SHP77 treated with DMSO at 0.1 percent for 48 hours (cell line): Measurements from ENCODE around the gene DLK1.
A peak's percentile ranks its signal among the peaks of the same experiment; 100 is the strongest.

Experiments
- DNase-seq: peaks from one replicate; lab custom pipeline; 2025; lab: John Stamatoyannopoulos, UW

The DLK1 gene

DNA sequence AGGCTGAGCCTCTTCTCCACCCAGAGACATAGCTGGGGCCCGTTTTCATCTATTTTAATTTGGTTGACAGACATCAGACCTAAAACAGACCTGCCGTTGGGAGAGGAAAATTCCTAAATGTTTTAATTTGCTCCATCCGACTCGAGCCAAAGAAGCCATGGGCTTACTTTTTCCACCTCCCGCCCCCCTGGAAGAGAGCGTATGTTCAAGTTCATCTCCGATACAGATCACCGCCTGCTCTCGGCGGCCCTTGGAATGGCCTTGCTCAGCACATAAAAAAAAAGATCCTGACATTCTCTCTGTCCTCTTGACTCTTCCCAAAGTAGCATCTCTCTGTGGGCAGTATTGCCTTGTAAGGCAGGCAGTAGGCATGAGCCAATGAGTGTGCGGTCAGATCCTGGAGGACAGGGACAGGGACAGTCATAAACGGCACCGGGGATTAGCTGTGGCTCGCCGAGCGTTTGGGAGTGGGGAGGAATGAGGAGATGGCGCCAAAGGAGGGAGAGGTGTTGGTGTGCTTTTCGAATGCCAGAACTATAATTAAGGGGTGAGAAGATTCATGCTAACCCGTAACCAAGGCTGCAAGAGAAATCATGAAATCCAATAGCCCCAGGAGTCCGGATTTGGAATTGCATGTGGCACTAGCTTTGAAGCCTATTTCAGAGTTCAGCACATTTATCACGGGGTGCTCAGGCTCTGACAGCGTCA, 51.3 kb downstream of the DLK1 start:
- no peak for DNase-seq

DNA sequence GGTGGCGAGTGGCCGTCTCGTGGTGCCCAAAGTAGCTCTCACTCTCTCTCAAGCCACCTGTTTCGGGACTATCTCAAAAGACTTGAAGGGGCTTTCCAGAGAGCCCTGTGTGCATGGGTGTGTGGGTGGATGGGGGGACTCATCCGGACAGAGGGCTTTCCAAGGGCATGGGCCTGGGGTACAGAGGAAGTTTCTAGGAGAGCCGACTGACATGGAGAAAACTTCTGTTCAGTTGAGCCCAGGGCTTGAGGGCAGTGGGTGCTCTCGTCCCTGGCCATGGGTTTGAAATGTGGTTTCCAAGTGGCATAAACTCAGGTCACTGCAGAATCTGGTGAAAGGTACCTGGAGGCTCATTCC, 51.8 kb downstream of the DLK1 start:
- DNase-seq: no peak

DNA sequence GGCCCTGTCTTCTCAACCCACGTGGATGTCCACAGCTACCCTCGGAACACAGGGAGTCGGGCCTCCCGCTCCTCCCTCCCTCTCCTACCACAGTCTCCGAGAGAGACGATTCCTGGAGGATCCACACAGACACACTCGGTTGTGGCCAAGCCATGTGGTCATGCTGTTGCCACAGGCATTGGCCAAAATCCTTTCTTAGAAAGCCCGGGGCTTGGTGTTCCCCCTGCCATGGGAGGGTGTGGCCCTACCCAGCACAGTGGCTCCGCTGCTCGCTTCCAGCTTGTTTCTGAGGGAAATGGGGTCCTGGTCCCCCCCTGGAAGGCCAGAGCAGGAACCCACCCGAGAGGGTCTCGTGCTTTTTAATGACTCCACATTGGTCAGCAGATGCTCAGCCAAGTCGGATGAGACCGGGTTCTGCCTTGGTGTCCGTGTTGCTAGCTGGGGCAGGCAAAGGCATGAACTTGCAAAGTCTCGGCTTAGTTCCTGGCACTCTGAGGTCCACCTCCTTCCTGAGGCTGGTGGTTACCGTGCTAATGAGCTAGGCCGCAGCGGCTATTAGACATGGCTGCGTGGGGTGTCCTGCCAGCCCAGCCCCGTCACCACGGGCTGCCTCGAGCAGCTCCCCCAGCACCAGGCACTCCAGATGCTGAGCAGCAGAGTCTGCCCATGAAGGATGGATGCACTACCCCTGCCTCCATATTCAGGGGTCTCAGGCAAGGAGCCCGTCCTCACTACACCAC, 52.4 kb downstream of the DLK1 start:
- DNase-seq: no peak

DNA sequence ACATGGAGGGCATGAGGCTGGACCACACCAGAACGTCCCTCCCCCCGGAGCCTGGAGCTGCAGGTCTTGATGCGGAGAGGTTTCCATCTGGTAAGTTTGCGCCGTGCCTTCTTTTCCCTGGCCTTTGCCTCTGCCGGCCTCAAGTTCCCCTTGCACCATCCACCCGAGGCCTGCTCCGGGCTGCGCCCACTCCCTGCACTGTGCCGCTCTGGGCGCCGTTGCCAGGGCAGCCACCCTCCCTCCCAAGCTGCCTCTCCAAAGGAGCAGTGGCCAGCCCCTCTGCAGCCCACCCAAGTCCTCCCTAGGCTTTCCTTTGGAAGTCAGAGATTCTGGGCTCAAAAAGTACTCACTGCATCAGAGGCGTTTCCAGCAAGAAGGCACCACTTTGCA, 53.0 kb downstream of the DLK1 start:
- DNase-seq: no peak

DNA sequence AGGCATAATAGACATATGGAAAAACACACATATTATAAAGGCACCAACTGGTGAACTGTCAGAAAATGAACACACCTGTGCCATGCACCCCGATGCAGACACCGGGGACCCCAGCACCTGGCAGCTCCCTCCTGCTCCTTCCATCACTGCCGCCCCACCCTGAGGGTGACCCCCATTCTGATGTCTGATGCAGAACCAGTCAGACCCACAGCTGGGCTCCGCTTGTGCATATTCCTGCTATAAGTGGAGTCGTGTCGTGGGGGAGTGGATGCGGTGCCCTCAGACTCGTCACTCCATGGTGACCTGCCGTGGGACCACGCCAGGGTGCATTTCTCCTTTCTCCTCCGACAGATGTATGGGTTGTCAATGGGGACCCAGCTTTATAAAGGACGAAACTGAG, 53.6 kb downstream of the DLK1 start:
- no peak for DNase-seq

GRCh38 chr14:100780646-100781355, 54.1 kb downstream of the DLK1 start:
- DNase-seq: no peak

DNA sequence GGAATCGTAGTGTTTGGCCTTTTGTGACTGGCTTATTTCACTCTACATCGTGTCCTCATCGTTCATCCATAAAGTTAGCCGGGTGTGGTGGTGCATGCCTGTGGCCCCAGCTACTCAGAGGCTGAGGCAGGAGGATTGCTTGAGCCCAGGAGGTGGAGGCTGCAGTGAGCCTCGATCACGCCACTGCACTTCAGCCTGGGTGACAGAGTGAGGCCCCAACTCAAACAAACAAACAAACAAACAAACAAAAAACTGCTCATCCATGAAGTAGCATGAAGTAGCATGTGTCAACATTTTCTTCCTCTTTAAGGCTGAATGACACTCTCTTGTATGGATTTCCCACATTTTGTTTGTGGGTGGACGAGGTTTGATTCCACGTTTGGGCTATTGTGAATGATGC, 55.3 kb downstream of the DLK1 start:
- no peak for DNase-seq

DNA sequence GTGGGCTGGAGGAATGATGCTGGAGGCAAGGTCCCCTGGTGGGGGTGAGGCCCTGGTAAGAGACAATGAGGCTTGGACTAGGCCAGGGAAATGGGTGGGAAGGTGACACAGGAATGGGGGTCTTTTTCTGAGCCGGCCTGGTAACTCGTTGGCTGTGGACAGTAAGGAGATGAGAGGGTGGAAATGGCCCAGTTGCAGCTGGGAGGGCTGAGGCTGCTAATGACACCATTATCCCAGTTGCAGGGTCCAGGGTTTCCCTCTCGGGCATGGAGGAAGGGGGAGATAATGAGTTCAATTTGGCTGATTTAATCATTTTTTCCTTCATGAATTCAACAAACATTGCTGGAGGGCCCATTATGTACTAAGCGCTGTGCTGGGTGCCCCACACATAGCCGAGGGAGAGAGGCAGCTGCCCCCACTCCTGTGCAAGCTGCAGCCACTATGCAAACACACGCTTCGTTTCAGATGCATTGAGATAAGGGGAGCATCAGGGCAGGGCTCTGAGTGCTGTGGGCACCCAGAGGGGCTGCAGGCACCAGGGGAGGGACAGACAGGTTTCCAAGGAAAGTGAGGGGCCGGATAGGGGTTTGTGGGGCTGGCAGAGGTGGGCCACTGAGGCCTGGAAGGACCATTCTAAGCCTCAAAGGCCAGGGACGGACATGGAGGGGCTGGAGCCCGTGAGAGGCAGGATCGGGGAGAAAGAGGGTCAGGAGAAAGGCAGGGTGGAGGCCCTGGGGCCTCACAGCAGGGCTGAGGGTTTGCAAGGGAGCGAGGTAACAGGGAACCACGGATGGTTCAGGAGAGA, 56.0 kb downstream of the DLK1 start:
- DNase-seq: peak; percentile 69

- peak; percentile 95 for DNase-seq
Measured at GRCh38 chr14:100783630-100784370, 57.1 kb downstream of the DLK1 start.

DNA sequence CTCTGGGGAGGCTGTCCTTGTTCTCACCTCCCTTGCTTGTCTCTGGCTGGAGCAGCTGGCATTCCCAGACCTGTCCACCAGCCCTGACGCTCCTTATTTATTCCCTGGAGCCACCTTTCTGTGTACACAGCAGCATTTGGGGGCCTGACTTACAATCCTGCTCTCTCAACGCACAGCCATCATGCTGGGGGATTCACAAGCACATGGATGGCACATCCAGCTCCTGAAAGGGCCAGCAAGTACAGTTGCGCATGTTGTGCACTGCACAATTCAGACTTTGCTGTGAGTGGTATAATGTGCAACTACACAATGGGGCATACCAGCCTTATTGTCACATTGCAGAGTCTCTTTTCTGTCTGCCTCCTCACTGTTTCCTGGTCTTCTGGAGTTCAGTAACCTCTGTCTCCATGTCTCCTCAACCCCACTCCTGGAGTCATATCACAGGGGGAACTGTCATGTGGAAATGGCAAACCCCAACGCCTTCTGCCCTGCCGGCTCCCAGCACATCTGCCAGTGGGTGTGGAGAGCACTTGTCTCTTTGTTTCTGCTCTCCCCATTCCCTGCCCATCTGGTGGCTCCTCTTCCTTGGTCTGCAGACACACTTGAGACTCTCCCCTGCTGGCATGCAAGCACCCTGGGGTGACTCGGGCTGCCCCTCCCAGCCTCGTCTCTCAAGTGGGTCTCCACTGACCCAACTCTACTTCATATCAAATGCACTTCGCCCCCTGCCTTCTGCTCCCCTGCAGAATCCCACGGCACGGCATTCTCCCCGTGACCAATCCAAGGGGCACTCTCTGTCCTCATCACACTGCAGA, 58.0 kb downstream of the DLK1 start:
- DNase-seq: peak; percentile 33

DNA sequence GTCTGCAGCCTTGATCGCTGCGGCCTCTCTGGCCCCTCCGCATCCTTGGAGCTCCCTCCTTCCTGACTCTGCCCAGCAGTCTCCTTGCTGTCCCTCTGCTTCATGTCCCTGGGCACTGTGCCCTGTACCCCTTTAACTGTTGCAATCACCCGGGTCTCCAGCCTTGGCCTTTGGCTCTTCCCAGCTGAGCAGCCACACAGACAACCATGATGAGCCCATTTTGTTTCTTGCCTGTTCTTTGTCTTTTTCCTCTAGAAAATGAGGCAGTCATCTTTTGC, 58.6 kb downstream of the DLK1 start:
- DNase-seq: no peak

DNA sequence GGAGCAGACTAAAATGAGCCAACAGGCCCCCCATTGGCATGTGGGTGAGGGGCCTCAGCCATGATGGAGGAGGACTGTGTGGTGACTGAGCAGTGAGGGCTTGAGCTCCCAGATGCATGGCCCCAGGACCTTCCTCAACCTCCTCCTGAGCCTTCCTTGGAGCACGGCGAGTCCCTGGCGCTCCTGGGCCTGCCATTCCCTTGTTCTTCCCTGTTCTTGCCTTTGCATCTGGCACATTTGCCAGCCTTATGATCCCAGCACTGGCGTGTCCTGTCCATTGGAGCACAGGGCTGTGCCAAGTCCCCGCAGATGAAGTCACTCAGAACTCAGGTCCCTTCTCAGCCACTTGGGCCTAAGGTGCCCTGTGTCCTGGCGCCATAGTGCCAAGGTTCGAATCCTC, 58.9 kb downstream of the DLK1 start:
- DNase-seq: no peak

GRCh38 chr14:100786131-100786530, 59.4 kb downstream of the DLK1 start:
- DNase-seq: no peak

- no peak for DNase-seq
Measured at GRCh38 chr14:100786576-100787219, 60.0 kb downstream of the DLK1 start.

DNA sequence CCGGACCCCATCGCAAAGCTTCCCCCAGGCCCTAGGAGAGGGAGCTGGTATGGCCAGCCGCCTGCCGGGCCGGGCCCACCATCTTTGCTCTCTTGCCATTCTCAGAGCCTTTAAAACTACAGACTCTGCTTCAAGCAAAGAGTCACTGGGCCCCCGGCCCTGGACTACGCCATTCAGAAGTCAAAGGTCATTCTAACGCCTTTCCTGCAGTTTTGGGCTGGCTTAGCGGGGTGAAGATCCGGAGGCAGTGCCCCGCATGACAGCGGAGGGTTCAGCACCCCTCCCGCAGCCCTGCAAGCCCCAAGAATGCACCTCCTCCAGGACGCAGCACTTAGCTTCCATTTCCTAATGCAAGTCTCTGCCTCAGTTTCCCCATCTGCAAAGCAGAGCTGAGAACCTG, 61.0 kb downstream of the DLK1 start:
- DNase-seq: no peak
